OCI-LY7 (cell line): ENCODE data around the gene FBXO5.

Source experiments
- CTCF ChIP-seq: fragments of 200-600 bp; sonication (generic); conservative IDR thresholded peaks from 2 replicates; pipeline ENCODE4 v1.5.1; 2014; ENCODE audit warnings: mild to moderate bottlenecking, antibody characterized with exemption, low read length, moderate library complexity, mixed read lengths
- EZH2phosphoT487 ChIP-seq: fragments of 200-600 bp; sonication (generic); IDR thresholded peaks from 2 replicates; pipeline ENCODE4 v1.6.1; 2018; ENCODE audit warnings: low read depth, borderline replicate concordance, mild to moderate bottlenecking, mixed run types, antibody characterized with exemption, low read length, moderate library complexity, mixed read lengths

GRCh38 chr6:152948150-152948768 is 34.6 kb downstream of the FBXO5 start:
- peak; percentile 88 for TF ChIP-seq CTCF
- TF ChIP-seq EZH2phosphoT487 = no peak
